ENCODE data around the gene CCDC159. TPM values are rescaled to one million over a fixed set of nuclear protein-coding genes. Genes with fewer than 3 reads are reported as not detected.

The CCDC159 gene
- total and polyA plus RNA-seq, 2 of the 4 experiments (the other 2 are of a cell fraction) = 4.7 to 14.0 TPM

- Histone ChIP-seq H3K4me2 (ENCODE audit: low read depth, low read length) (no peak overlapping the region), H3K4me1 (ENCODE audit: control insufficient read depth, insufficient read depth, low read length) (peaks cover 8% of the 10 kb centered on the region), H3K18ac (ENCODE audit: low read depth, low read length) (no peak overlapping the region), H4K91ac (ENCODE audit: insufficient read depth, low read depth, low read length) (no peak overlapping the region), H3K56ac (ENCODE audit: extremely low read depth, insufficient read depth, low read length) (no peak overlapping the region), H3K23ac (ENCODE audit: low read depth, low read length) (no peak overlapping the region), H3K9ac (ENCODE audit: low read depth, low read length) (no peak overlapping the region), H3K27ac (ENCODE audit: insufficient read depth, low read length) (no peak overlapping the region), H2AK9ac (replicated peaks; ENCODE audit: low read depth, low read length, poor library complexity) (no peak overlapping the region), H3K9me3 (ENCODE audit: control insufficient read depth, insufficient read depth, low read length) (no peaks in the 10 kb centered on the region), H2AK5ac (ENCODE audit: low read depth, low read length) (no peak overlapping the region), H2BK5ac (ENCODE audit: low read depth, low read length, poor library complexity, severe bottlenecking) (no peak overlapping the region), H3K14ac (replicated peaks; ENCODE audit: low read depth, low read length) (no peak overlapping the region), H3K36me3 (ENCODE audit: control insufficient read depth, insufficient read depth, low read length) (peaks cover 30% of the 10 kb centered on the region), H4K8ac (ENCODE audit: low read depth in 2 of 2, low read length in 2 of 2) (no peak overlapping the region), H3K27me3 (ENCODE audit: control insufficient read depth, insufficient read depth, low read length) (no peaks in the 10 kb centered on the region), H3K4me3 (ENCODE audit: insufficient read depth, low read depth, low read length) (no peak overlapping the region), H3K9me1 (ENCODE audit: insufficient read depth, low read length) (peaks cover 21% of the 10 kb centered on the region), H3K4ac (ENCODE audit: low read depth, low read length) (no peak overlapping the region), H2BK15ac (ENCODE audit: low read depth, low read length) (no peak overlapping the region), H2BK20ac (ENCODE audit: low read depth, low read length) (no peak overlapping the region), H4K5ac (ENCODE audit: low read depth, low read length) (no peak overlapping the region), H2AFZ (replicated peaks; ENCODE audit: low read length, poor library complexity) (no peak overlapping the region), H4K20me1 (ENCODE audit: insufficient read depth, low read length) (peaks cover 16% of the 10 kb centered on the region), H2BK120ac (ENCODE audit: low read depth, low read length) (no peak overlapping the region), H3K79me1 (ENCODE audit: low read depth in 1 of 2, low read length in 2 of 2) (peaks cover 13 to 23% of the 10 kb centered on the region in 2 experiments)
- no CpG with 5 or more reads among the region's 11 CpGs for WGBS, 2 experiments (ENCODE audit: extremely low coverage in 2 of 2, insufficient read length in 1 of 2)
- intact Hi-C loops (cut with micrococcal nuclease) (no loop called here), dilution Hi-C loops (cut with HindIII; ENCODE audit: low sequenced_read_pairs, unreplicated experiment) (no loop called here), in situ Hi-C loops (cut with MboI; ENCODE audit: low sequenced_read_pairs) (no loop called here)
- ATAC-seq (ENCODE audit: low read depth) = no peak
- ChIA-PET CTCF (no interaction called here), POLR2A (ENCODE audit: unreplicated experiment) (no interaction called here)
- no TSS peak for BruUV-seq (replicated peaks)
- TF ChIP-seq BHLHE40 (IDR thresholded peaks at IDR 0.05; ENCODE audit: low read depth, low read length) = no peak
- DNase-seq = no peak
Measured at GRCh38 chr19:11359421-11359820, 13.1 kb downstream of the CCDC159 start.

Measured in IMR-90 (cell line).